SK-N-SH treated with all-trans-retinoic acid at 6 μM for 48 hours (cell line): Measurements from ENCODE around the gene CTDSP2.

Experiments
- ATAC-seq: fragments of 200-7000 bp; cut with Tn5 transposase; 3 replicates; pipeline ENCODE4 v1.9.1; 2020; ENCODE audit warnings: mild to moderate bottlenecking, moderate library complexity
- ARNTL ChIP-seq: fragments of 450-650 bp; formaldehyde crosslinking; IDR thresholded peaks from 2 replicates; pipeline ENCODE4 v1.5.0; 2020; ENCODE audit warnings: low read depth, mild to moderate bottlenecking, moderate library complexity, borderline replicate concordance
- BACH2 ChIP-seq: fragments of 250-450 bp; sonication (Bioruptor Pico); IDR thresholded peaks from 2 replicates; pipeline ENCODE4 v1.9.0; 2021; ENCODE audit warnings: mild to moderate bottlenecking, borderline replicate concordance
- CSDC2 ChIP-seq: fragments of 250-450 bp; sonication (Bioruptor Pico); IDR thresholded peaks from 2 replicates; pipeline ENCODE4 v1.5.0; 2020; ENCODE audit warnings: mild to moderate bottlenecking, moderate library complexity
- ESRRG ChIP-seq: fragments of 250-450 bp; sonication (Bioruptor Pico); IDR thresholded peaks from 2 replicates; pipeline ENCODE4 v1.6.1; 2021; ENCODE audit warnings: mild to moderate bottlenecking
- GLIS3 ChIP-seq: fragments of 250-450 bp; sonication (Bioruptor Pico); IDR thresholded peaks from 2 replicates; pipeline ENCODE4 v1.5.0; 2020; ENCODE audit warnings: mild to moderate bottlenecking, moderate library complexity
- ISL1 ChIP-seq: fragments of 250-450 bp; sonication (Bioruptor Pico); IDR thresholded peaks from 2 replicates; pipeline ENCODE4 v2.1.2; 2022; ENCODE audit warnings: mild to moderate bottlenecking, moderate library complexity
- OSR1 ChIP-seq: fragments of 250-450 bp; sonication (Bioruptor Pico); IDR thresholded peaks from 2 replicates; pipeline ENCODE4 v1.8.0; 2022; ENCODE audit warnings: moderate library complexity, mild to moderate bottlenecking, inconsistent platforms
- PPARA ChIP-seq: fragments of 250-450 bp; sonication (Bioruptor Pico); IDR thresholded peaks from 2 replicates; pipeline ENCODE4 v1.5.0; 2020; ENCODE audit warnings: mild to moderate bottlenecking, borderline replicate concordance
- RARB ChIP-seq: fragments of 250-450 bp; sonication (Bioruptor Pico); IDR thresholded peaks from 2 replicates; pipeline ENCODE4 v1.8.0; 2021; ENCODE audit warnings: mild to moderate bottlenecking, moderate library complexity
- SNAI2 ChIP-seq: fragments of 250-450 bp; sonication (Bioruptor Pico); IDR thresholded peaks from 2 replicates; pipeline ENCODE4 v1.5.0; 2020; ENCODE audit warnings: mild to moderate bottlenecking, moderate library complexity
- TCF4 ChIP-seq: fragments of 250-450 bp; sonication (Bioruptor Pico); IDR thresholded peaks from 2 replicates; pipeline ENCODE4 v1.8.0; 2021; ENCODE audit warnings: mild to moderate bottlenecking, moderate library complexity, borderline replicate concordance
- TOX ChIP-seq: fragments of 250-450 bp; sonication (Bioruptor Pico); IDR thresholded peaks from 2 replicates; pipeline ENCODE4 v1.8.0; 2021; ENCODE audit warnings: mild to moderate bottlenecking, moderate library complexity, borderline replicate concordance
- ZC3H10 ChIP-seq: fragments of 250-450 bp; sonication (Bioruptor Pico); IDR thresholded peaks from 2 replicates; pipeline ENCODE4 v1.5.1; 2021; ENCODE audit warnings: mild to moderate bottlenecking, moderate library complexity
- ZFP3 ChIP-seq: fragments of 250-450 bp; sonication (Bioruptor Pico); IDR thresholded peaks from 2 replicates; pipeline ENCODE4 v1.5.0; 2020; ENCODE audit warnings: mild to moderate bottlenecking, moderate library complexity
- ZFP30 ChIP-seq: fragments of 450-650 bp; formaldehyde crosslinking; IDR thresholded peaks from 2 replicates; pipeline ENCODE4 v1.5.0; 2022; ENCODE audit warnings: mild to moderate bottlenecking, moderate library complexity
- ZNF565 ChIP-seq: fragments of 450-650 bp; formaldehyde crosslinking; conservative IDR thresholded peaks from 2 replicates; pipeline ENCODE4 v1.5.0; 2020; ENCODE audit warnings: low read depth, mild to moderate bottlenecking, moderate library complexity
- ZNF70 ChIP-seq: fragments of 450-650 bp; formaldehyde crosslinking; IDR thresholded peaks from 2 replicates; pipeline ENCODE4 v1.5.0; 2020; ENCODE audit warnings: mild to moderate bottlenecking, moderate library complexity
- ZNF8 ChIP-seq: fragments of 450-650 bp; formaldehyde crosslinking; IDR thresholded peaks from 2 replicates; pipeline ENCODE4 v1.5.0; 2020; ENCODE audit warnings: mild to moderate bottlenecking, moderate library complexity
- TF ChIP-seq, protein P1 (sequence below): fragments of 250-450 bp; sonication (Bioruptor Pico); IDR thresholded peaks from 2 replicates; pipeline ENCODE4 v1.8.0; 2020; ENCODE audit warnings: mild to moderate bottlenecking, moderate library complexity, borderline replicate concordance
- TF ChIP-seq, protein P2 (sequence below): fragments of 250-450 bp; sonication (Bioruptor Pico); IDR thresholded peaks from 2 replicates; pipeline ENCODE4 v1.5.1; 2020; ENCODE audit warnings: low read depth, mild to moderate bottlenecking, moderate library complexity
- TF ChIP-seq, protein P3 (sequence below): fragments of 250-450 bp; sonication (Bioruptor Pico); IDR thresholded peaks from 2 replicates; pipeline ENCODE4 v1.8.0; 2021; ENCODE audit warnings: low read depth, mild to moderate bottlenecking, moderate library complexity, borderline replicate concordance
- TF ChIP-seq, protein P4 (sequence below): fragments of 250-450 bp; sonication (Bioruptor Pico); IDR thresholded peaks from 2 replicates; pipeline ENCODE4 v1.5.0; 2020; ENCODE audit warnings: mild to moderate bottlenecking, moderate library complexity
- TF ChIP-seq, protein P5 (sequence below): fragments of 250-450 bp; sonication (Bioruptor Pico); IDR thresholded peaks from 2 replicates; pipeline ENCODE4 v1.5.1; 2021; ENCODE audit warnings: mild to moderate bottlenecking, moderate library complexity

CTDSP2 gene

DNA sequence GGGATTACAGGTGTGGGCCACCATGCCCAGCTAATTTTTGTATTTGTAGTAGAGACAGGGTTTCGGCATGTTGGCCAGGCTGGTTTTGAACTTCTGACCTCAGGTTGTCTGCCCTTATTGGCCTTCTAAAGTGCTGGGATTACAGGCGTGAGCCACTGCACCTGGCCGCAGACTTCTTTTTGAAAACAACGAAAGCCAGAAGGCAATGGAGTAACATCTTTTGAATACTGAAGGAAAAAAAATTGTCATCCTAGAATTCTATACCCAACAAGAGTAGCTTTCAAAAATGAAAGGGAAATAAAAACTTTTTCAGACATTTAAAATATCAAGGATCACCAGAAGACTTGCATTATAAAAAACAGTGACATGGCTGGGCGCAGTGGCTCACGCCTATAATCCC is 38.7 kb upstream of the CTDSP2 start (continued):
- TF ChIP-seq, protein P1, sequence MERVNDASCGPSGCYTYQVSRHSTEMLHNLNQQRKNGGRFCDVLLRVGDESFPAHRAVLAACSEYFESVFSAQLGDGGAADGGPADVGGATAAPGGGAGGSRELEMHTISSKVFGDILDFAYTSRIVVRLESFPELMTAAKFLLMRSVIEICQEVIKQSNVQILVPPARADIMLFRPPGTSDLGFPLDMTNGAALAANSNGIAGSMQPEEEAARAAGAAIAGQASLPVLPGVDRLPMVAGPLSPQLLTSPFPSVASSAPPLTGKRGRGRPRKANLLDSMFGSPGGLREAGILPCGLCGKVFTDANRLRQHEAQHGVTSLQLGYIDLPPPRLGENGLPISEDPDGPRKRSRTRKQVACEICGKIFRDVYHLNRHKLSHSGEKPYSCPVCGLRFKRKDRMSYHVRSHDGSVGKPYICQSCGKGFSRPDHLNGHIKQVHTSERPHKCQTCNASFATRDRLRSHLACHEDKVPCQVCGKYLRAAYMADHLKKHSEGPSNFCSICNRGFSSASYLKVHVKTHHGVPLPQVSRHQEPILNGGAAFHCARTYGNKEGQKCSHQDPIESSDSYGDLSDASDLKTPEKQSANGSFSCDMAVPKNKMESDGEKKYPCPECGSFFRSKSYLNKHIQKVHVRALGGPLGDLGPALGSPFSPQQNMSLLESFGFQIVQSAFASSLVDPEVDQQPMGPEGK (CRISPR knock-in tag), result no peak
- TF ChIP-seq ESRRG (CRISPR knock-in tag), result no peak

DNA sequence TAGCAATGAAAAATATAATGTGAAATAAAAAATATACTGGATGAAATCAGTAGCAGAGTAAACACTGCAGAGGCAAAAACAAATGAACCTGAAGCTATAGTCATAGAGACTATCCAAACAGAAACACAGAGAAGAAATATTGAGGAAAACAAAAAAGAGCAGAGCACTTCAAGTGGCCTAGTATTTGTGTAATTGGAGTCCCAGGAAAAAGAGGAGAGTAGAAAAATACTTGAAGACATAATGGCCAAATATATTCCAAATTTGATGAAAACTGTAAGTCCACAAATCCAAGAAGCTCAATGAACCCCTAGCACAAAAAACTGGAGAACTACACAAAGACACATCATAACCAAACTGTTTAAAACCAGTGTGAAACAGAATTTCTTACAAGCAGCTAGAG is 37.2 kb upstream of the CTDSP2 start:
- no peak for ATAC-seq
- TF ChIP-seq ARNTL (CRISPR knock-in tag) (no peak), ZNF565 (CRISPR knock-in tag) (no peak), ZC3H10 (no peak), ZNF70 (no peak), SNAI2 (no peak), ZFP3 (no peak), ZNF8 (CRISPR knock-in tag) (no peak), TCF4 (CRISPR knock-in tag) (no peak), ZFP30 (no peak), GLIS3 (no peak), BACH2 (no peak), ISL1 (CRISPR knock-in tag) (no peak), CSDC2 (no peak), OSR1 (CRISPR knock-in tag) (no peak), RARB (no peak)
- TF ChIP-seq, protein P1 (CRISPR knock-in tag), result no peak
- TF ChIP-seq, protein P2, sequence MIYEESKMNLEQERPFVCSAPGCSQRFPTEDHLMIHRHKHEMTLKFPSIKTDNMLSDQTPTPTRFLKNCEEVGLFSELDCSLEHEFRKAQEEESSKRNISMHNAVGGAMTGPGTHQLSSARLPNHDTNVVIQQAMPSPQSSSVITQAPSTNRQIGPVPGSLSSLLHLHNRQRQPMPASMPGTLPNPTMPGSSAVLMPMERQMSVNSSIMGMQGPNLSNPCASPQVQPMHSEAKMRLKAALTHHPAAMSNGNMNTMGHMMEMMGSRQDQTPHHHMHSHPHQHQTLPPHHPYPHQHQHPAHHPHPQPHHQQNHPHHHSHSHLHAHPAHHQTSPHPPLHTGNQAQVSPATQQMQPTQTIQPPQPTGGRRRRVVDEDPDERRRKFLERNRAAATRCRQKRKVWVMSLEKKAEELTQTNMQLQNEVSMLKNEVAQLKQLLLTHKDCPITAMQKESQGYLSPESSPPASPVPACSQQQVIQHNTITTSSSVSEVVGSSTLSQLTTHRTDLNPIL (CRISPR knock-in tag), result no peak
- TF ChIP-seq, protein P3, sequence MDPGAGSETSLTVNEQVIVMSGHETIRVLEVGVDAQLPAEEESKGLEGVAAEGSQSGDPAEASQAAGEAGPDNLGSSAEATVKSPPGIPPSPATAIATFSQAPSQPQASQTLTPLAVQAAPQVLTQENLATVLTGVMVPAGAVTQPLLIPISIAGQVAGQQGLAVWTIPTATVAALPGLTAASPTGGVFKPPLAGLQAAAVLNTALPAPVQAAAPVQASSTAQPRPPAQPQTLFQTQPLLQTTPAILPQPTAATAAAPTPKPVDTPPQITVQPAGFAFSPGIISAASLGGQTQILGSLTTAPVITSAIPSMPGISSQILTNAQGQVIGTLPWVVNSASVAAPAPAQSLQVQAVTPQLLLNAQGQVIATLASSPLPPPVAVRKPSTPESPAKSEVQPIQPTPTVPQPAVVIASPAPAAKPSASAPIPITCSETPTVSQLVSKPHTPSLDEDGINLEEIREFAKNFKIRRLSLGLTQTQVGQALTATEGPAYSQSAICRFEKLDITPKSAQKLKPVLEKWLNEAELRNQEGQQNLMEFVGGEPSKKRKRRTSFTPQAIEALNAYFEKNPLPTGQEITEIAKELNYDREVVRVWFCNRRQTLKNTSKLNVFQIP, result no peak
- TF ChIP-seq, protein P4, sequence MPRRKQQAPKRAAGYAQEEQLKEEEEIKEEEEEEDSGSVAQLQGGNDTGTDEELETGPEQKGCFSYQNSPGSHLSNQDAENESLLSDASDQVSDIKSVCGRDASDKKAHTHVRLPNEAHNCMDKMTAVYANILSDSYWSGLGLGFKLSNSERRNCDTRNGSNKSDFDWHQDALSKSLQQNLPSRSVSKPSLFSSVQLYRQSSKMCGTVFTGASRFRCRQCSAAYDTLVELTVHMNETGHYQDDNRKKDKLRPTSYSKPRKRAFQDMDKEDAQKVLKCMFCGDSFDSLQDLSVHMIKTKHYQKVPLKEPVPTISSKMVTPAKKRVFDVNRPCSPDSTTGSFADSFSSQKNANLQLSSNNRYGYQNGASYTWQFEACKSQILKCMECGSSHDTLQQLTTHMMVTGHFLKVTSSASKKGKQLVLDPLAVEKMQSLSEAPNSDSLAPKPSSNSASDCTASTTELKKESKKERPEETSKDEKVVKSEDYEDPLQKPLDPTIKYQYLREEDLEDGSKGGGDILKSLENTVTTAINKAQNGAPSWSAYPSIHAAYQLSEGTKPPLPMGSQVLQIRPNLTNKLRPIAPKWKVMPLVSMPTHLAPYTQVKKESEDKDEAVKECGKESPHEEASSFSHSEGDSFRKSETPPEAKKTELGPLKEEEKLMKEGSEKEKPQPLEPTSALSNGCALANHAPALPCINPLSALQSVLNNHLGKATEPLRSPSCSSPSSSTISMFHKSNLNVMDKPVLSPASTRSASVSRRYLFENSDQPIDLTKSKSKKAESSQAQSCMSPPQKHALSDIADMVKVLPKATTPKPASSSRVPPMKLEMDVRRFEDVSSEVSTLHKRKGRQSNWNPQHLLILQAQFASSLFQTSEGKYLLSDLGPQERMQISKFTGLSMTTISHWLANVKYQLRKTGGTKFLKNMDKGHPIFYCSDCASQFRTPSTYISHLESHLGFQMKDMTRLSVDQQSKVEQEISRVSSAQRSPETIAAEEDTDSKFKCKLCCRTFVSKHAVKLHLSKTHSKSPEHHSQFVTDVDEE (CRISPR knock-in tag), result no peak
- TF ChIP-seq, protein P5, sequence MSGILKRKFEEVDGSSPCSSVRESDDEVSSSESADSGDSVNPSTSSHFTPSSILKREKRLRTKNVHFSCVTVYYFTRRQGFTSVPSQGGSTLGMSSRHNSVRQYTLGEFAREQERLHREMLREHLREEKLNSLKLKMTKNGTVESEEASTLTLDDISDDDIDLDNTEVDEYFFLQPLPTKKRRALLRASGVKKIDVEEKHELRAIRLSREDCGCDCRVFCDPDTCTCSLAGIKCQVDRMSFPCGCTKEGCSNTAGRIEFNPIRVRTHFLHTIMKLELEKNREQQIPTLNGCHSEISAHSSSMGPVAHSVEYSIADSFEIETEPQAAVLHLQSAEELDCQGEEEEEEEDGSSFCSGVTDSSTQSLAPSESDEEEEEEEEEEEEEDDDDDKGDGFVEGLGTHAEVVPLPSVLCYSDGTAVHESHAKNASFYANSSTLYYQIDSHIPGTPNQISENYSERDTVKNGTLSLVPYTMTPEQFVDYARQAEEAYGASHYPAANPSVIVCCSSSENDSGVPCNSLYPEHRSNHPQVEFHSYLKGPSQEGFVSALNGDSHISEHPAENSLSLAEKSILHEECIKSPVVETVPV (CRISPR knock-in tag), result no peak

DNA sequence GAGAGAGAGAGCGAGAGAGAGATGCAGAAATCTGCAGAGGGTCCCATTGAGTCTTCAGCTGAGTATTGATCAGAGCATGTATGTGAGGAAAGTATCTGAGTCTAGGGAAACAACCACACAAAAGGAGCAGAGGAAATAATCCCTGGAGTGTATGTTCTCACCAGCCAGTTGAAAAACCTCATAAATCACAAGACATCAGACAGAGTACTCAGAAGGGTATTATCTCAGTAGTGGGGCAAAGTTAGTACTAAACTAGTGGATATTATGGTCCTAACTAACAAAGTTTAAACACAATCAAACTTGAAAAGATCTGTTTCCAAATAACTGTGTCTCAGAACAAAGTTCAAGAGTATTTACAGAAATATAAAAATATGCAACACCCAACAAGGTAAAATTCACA is 36.5 kb upstream of the CTDSP2 start:
- no peak for ATAC-seq
- TF ChIP-seq CSDC2 (no peak), ESRRG (CRISPR knock-in tag) (no peak), SNAI2 (no peak), ZNF565 (CRISPR knock-in tag) (no peak), TCF4 (CRISPR knock-in tag) (no peak), ARNTL (CRISPR knock-in tag) (no peak), GLIS3 (no peak), ISL1 (CRISPR knock-in tag) (no peak), BACH2 (no peak), ZFP3 (no peak), TOX (CRISPR knock-in tag) (no peak), PPARA (CRISPR knock-in tag) (no peak)
- TF ChIP-seq, protein P2 (CRISPR knock-in tag), result no peak
- TF ChIP-seq, protein P4 (CRISPR knock-in tag), result no peak
